Ishikawa (cell line): ENCODE measurements around the gene RBP3.

ENCODE experiments used
- CEBPB ChIP-seq: IDR thresholded peaks from 2 replicates; pipeline ENCODE4 v1.6.1; 2012
- CREB1 ChIP-seq: IDR thresholded peaks from 2 replicates; pipeline ENCODE4 v1.6.1; 2012; ENCODE audit warnings: low read depth
- EP300 ChIP-seq: IDR thresholded peaks from 2 replicates; pipeline ENCODE4 v1.6.1; 2012; ENCODE audit warnings: borderline replicate concordance
- FOXM1 ChIP-seq: IDR thresholded peaks from 2 replicates; pipeline ENCODE4 v1.6.1; 2012; ENCODE audit warnings: low read depth, borderline replicate concordance
- MAX ChIP-seq: IDR thresholded peaks from 2 replicates; pipeline ENCODE4 v1.6.1; 2012
- REST ChIP-seq: IDR thresholded peaks from 2 replicates; pipeline ENCODE4 v1.6.1; 2012; ENCODE audit warnings: low read depth, mild to moderate bottlenecking
- TAF1 ChIP-seq: IDR thresholded peaks from 2 replicates; pipeline ENCODE4 v1.6.1; 2012; ENCODE audit warnings: low read depth, mild to moderate bottlenecking
- TCF12 ChIP-seq: IDR thresholded peaks from 2 replicates; pipeline ENCODE4 v1.6.1; 2012; ENCODE audit warnings: low read depth
- TEAD4 ChIP-seq: IDR thresholded peaks from 2 replicates; pipeline ENCODE4 v1.6.1; 2012
- USF1 ChIP-seq: IDR thresholded peaks from 2 replicates; pipeline ENCODE4 v1.6.1; 2012
- ZBTB7A ChIP-seq: IDR thresholded peaks from 2 replicates; pipeline ENCODE4 v1.6.1; 2012; ENCODE audit warnings: low read depth

GRCh38 chr10:47312663-47312995, 35.5 kb upstream of the RBP3 start:
- TF ChIP-seq TCF12 (no peak), REST (no peak), TAF1 (no peak), EP300 (no peak), USF1 (no peak), FOXM1 (no peak), TEAD4 (no peak), ZBTB7A (no peak), CEBPB (no peak), MAX (no peak), CREB1 (no peak)
